HG02885 (cell line): ENCODE measurements around the gene SERBP1.
"Not testable (repeated sequence)": the region's sequence is repeated elsewhere in the genome, so short reads cannot be mapped to it uniquely, and the experiment has no call there.

Source experiments
- ATAC-seq: cut with Tn5 transposase; IDR thresholded peaks from one replicate; pipeline ENCODE4 v1.9.1; 2021; ENCODE audit warnings: mild to moderate bottlenecking; ENCODE audit not compliant: unreplicated experiment, poor library complexity

SERBP1 gene

DNA sequence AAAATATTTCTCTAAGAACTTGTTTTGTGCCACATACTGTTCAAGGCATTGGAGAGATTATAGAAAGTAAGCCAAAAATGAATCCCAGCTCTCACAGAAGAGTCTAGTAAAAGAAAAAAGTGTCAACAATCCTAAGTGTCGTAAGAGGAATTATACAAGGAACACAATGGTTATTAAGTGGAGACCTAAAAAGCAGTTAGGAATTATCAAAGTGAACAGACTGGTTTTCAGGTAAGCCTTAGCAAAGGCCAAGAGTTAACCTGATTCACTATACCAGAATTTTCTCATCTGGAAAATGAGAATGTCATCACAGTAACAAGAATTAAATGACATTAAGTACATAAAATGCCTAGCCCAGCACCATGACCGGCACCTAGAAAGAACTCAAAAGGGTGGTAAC lies 15.6 kb downstream of the SERBP1 start:
- no peak for ATAC-seq

GRCh38 chr1:67413101-67413500 lies 17.1 kb downstream of the SERBP1 start:
- not testable (repeated sequence) for ATAC-seq

GRCh38 chr1:67408148-67408547 lies 22.1 kb downstream of the SERBP1 start:
- ATAC-seq: no peak

- no peak for ATAC-seq
These were observed 22.7 kb downstream of the SERBP1 start for GRCh38 chr1:67407498-67407897.

DNA sequence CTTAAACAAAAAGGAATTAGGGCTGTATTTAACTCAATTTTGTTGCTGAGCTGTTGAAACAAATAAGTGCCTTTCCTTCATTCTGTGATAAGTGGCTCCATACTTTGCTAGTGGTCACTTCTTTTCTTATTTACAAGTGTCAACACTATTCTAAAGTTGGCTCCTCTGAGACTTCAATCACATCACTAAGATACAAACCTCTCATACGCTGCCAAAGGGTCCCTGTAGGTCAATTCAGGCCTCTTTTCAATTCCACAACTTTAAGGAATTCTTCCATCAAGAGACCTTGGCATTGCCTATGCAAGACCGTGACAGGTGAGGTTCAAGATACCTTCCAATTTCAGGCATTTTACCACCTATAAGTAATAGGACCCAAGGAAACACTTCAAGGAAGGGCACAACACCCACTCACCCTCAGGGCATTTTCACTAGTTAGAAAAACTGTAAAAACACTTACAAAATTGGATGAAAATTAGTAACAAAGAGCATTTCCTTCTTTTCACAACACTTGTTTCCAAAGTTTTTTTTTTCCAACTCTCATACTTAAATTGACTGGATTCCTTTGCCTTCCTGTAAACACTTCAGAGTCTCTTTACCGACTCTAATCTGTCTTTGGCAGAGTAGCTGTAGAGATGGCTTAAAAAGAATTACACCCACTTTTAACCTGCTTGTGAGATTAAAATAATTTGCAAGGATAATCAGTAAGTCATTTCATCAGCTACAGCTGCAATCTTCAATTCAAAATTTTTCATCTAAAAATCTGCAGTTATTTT lies 24.5 kb downstream of the SERBP1 start:
- ATAC-seq: no peak

DNA sequence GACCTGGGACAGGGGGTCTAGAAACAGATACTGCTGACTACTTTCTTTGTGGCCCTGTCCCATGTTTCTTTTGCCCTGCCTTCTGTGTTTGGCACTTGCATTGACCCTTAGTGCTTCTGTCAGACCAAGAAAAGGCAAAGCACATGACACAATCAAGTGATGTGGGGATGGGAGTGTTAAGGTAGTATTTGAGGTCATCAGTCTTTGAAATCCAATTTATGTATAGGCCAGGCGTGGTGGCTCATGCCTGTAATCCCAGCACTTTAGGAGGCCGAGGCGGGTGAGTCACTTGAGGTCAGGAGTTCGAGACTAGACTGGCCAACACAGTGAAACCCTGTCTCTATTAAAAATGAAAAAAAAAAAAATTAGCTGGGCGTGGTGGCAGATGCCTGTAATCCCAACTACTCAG lies 26.0 kb downstream of the SERBP1 start:
- ATAC-seq: no peak

DNA sequence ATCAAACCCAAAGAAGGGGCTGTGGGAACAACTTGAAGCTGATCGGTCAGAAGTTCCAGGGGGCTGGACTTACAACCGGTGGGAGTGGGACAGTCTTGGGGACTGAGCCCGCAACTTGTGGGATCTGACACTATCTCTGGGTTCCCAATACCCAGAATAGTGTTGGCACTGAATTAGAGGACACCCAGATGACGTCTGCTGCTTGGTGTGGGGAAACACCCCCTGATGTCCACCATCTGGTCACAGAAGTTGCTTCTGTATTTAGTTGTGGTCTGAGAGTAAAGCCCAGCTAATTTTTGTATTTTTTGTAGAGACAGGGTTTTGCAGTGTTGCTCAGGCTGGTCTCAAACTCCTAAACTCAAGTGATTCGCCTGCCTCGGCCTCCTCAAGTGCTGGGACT lies 28.8 kb downstream of the SERBP1 start:
- no peak for ATAC-seq

GRCh38 chr1:67400029-67400786 lies 30.0 kb downstream of the SERBP1 start:
- ATAC-seq: not testable (repeated sequence)

GRCh38 chr1:67399199-67399993 lies 30.8 kb downstream of the SERBP1 start:
- ATAC-seq: no peak

GRCh38 chr1:67394548-67394947 lies 35.7 kb downstream of the SERBP1 start:
- no peak for ATAC-seq

DNA sequence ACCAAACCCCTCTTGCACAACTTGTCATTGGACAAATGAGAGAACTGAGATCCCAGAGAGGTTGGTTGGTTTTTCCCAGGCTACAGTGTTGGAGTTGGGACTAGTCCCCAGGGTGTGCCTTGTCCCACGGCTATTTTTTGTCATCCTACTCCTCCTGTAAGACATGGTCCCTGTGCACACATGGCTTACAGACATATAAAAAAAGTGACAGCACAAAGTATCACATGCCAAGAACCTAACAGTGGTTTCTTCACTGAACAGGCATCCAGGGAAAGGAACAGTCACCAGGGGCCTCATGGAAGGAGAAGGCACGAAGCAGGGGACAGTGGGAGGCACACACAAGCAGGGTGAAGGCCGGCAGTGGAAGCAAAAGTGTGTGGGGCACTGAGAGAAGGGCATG lies 36.5 kb downstream of the SERBP1 start:
- no peak for ATAC-seq

DNA sequence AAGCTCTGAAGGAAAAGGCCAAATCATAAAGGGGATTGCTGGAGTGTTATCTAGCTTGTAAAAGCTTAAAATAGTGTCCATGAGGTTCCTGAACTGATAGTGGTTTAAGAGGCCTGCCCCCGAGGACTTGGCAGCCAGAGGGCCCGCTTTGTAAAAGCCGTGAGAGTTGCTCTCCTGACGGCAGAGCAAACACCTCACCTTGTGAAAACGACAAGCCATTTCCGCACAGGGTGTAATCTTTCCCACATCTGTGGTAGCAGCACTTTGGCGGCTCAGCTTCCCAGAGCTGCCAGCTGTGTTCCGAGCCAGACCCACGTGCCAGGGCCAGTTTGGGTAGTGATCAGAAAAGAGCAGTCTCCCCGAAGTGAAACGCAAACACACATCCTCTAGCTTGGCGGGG lies 37.0 kb downstream of the SERBP1 start:
- no peak for ATAC-seq

GRCh38 chr1:67390041-67390887 lies 39.9 kb downstream of the SERBP1 start:
- no peak for ATAC-seq

DNA sequence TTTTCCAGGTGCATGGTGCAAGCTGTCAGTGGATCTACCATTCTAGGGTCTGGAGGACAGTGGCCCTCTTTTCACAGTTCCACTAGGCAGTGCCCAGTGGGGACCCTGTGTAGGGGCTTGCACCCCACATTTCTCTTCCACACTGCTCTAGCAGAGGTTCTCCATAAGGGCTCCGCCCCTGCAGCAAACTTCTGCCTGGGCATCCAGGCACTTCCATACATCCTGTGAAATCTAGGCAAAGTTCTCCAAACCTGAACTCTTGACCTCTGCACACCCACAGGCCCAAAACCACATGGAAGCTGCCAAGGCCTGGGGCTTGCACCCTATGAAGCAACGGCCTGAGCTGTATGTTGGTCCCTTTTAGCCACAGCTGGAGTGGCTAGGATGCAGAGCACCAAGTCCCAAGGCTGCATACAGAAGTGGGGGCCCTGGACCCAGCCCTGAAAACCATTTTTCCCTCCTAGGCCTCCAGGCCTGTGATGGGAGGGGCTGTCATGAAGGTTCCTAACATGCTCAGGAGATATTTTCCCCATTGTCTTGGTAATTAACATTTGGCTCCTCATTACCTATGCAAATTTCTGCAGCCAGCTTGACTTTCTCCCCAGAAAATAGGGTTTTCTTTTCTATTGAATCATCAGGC lies 46.1 kb downstream of the SERBP1 start:
- no peak for ATAC-seq

- no peak for ATAC-seq
These were observed 47.9 kb downstream of the SERBP1 start for GRCh38 chr1:67382292-67382691.

GRCh38 chr1:67381154-67381553 lies 49.0 kb downstream of the SERBP1 start:
- no peak for ATAC-seq

DNA sequence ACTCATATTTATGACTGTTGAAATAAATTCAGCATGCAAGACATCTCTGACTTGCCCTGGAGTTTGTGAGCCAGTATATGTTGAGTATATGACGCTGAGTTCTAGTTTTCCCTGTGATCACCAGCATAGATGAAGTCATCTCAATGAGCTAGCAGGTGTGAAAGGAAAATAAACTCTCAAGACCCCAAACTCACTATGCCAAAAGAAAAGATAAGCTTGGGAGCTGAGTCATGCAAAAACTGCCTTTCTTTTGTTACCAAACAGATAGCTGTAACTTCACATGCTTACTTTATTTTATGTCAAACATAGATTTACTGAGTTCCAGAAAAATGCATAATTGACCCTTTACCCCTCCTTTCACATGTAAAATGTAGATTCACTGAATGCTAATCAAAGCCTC lies 52.9 kb downstream of the SERBP1 start:
- no peak for ATAC-seq

DNA sequence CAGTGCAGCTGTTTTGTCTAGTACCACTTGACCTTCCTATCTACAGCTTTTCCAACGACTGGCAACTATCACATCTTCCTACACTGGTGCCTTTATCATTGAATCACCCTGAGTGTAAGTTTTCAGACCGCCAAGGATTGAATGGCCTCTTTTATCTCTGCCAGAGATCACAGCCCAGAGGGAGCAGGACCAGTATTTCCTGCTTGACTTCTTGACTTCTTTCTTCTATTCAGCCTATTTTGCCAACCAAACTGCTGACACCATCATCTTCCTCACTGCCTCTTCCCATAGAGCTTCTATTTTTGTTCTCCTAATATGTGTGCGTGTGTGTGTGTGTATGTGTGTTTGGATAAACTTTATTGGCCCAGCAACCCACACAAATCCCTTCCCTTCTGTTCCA lies 53.8 kb downstream of the SERBP1 start:
- no peak for ATAC-seq

DNA sequence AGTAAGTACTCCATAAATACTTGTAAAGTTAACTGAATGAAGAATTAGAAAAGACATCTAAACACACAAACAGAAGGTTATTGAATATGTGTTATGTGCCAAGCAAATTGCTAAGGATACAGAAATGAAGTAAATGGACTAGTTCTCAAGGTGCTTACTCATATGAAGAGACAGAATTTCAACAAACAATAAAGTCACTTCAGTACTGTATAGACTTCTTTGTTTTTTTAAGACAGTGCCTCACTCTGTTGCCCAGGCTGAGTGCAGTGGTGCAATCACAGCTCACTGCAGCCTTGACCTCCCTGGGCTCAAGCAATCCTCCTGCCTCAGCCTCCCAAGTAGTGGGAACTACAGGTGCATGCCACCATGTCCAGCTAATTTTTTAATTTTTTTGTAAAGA lies 57.3 kb downstream of the SERBP1 start:
- no peak for ATAC-seq

- no peak for ATAC-seq
These were observed 58.1 kb downstream of the SERBP1 start for GRCh38 chr1:67372136-67372535.
